ENCODE results near the gene CFAP65.

CFAP65 gene, protein sequence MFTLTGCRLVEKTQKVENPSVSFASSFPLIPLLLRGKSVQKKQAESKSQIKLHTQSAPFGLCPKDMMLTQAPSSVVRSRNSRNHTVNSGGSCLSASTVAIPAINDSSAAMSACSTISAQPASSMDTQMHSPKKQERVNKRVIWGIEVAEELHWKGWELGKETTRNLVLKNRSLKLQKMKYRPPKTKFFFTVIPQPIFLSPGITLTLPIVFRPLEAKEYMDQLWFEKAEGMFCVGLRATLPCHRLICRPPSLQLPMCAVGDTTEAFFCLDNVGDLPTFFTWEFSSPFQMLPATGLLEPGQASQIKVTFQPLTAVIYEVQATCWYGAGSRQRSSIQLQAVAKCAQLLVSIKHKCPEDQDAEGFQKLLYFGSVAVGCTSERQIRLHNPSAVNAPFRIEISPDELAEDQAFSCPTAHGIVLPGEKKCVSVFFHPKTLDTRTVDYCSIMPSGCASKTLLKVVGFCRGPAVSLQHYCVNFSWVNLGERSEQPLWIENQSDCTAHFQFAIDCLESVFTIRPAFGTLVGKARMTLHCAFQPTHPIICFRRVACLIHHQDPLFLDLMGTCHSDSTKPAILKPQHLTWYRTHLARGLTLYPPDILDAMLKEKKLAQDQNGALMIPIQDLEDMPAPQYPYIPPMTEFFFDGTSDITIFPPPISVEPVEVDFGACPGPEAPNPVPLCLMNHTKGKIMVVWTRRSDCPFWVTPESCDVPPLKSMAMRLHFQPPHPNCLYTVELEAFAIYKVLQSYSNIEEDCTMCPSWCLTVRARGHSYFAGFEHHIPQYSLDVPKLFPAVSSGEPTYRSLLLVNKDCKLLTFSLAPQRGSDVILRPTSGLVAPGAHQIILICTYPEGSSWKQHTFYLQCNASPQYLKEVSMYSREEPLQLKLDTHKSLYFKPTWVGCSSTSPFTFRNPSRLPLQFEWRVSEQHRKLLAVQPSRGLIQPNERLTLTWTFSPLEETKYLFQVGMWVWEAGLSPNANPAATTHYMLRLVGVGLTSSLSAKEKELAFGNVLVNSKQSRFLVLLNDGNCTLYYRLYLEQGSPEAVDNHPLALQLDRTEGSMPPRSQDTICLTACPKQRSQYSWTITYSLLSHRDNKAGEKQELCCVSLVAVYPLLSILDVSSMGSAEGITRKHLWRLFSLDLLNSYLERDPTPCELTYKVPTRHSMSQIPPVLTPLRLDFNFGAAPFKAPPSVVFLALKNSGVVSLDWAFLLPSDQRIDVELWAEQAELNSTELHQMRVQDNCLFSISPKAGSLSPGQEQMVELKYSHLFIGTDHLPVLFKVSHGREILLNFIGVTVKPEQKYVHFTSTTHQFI (N-terminal part only)

DNA sequence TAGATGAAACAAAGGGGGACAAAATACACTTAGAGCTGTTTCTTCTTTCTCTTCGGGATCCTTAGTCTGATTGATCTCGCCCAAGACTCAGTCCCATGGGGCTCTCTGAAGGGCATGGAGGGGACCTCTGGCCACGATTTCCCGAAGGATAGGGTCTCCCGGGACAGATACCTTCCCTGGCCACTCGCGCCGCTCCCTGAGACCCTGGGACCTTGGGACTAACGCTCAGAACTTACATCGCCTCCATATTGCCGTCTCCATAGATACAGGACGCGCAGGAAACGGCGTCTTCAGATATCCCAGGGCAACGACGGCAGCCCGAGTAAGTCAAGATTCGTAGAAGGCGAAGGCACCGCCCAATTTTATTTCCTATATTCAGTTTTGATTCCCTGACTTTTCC, at the start of gene CFAP65:
CFAP65 (minus strand) TSS at position 265 of the 400 bp plus-strand sequence. CDS start 2,468 bp downstream, outside the sequence.
- peak; percentile 68 for DNase-seq

DNA sequence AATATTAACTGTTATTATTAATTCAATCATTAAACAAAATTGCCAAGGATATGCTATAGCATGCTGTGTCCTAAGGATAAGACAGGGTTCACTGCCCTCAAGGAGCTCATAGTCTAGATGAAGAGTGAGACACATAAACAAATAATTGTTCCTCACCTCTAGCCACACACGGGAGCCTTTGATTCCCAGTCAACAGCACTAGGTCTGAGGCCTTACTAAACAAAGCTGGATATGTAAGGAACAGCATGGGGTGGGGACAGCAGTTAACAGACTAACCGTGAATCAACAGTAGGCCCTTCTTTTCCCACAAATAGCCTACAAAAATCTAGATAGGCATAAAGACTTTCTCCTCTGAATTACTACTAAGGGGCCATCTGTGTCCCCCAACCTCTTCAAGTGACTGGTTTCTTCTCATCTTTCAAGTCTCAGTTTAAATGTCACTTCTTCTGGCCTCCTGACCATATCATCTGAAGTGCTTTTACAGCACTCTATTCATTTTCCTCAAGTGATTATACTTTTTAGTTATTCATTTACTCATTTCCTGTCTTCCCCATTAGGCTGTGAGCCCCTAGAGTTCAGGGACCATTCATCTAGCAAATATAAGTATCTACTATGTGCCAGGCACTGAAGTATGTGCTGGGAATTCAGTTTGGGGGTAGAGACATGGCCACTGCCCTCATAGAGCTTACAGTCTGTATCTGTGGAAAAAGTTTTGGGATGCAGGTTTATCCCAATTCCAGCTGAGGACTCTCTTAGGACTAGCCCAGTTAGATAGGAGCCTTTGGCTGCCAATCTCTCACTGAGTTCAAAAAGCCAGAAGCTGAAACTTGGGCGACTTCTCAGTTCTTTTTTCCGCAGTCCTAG, 49.4 kb upstream of the CFAP65 start:
- no peak for DNase-seq

DNA sequence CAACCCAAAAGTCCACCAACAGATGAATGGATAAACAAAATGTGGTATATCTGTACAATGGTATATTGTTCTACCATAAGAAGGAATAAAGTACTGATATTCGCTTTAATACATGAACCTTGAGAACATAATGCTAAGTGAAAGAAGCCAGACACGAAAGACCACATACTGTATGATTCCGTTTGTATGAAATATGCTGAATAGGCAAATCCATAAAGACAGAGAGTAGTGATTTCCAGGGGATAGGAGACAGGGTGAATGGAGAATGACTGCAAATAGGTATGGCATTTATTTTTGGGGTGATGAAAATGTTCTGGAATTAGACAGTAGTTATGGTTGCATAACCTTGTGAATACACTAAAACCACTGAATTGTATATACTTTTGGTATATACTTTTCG, 48.0 kb upstream of the CFAP65 start:
- no peak for DNase-seq

DNA sequence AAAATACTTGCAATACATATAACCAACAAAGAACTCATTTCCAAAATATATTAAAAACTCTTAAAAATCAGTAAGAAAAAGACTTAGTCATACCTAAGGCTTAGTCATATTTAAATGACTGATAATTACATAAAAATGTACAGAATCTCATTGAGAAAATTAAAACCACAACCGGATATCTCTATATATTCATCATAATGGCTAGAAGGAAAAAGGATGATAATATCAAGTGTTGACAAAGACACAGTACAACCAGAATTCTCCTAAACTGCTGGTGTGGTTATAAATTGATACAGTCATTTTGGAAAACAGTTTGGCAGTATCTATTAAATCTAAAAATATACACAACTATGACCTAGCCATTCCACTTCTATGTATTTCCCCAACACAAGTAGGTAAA, 46.5 kb upstream of the CFAP65 start:
- no peak for DNase-seq

DNA sequence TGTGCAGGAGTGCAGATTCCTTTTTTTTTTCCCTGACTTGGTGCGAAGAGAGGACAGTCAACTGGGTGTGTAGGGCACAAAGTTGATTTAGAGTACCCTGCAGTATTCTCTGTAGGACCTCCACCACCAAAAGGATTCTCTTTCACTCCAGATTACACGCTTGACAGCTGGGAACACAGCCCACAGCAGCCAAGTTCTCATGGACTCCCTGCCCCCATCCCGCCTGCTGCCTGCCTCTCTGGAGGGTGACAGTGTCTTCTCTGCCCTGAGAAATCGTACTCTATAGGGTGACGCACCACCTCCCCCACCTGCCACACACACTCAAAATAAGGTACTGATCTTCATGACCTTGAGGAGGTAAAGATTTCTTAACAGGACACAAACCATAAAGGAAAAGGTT, 46.0 kb upstream of the CFAP65 start:
- no peak for DNase-seq

DNA sequence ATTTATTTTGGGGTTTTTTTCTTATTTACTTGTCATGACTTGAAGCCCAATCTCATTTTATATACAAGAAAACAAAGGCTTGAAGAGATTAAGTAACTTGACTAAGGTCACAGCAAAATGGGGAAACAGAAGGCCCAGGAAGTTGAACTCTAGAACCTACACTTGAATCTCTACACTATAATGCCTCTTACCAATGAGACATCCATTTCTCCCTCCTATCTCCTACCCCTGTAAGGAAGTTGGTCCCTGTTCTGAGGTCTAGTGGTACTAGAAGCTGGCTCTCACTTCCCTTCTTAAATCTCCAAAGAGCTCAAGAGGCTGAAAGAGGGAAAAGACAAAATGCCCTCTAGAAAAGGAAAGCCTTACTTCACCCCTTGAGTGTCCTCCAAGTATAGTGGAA, 44.9 kb upstream of the CFAP65 start:
- DNase-seq = no peak

DNA sequence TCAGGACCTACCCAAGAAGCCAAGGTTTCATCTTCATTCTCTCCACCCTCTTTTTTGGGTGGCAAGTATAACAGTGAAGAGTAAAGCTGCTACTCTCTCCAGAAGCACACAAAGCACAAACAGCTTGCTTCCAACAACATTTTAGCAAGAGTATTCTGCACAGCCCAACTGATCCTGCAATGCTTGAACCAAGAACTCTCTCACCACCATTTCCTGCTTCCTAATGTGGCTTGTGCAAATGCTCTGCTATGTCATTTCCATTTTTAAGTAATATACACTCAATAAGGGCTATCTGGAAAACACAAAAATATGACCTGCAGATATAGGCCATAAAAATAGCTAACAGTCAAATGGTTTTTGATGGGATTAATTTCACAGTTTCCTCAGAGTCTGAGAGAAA, 43.5 kb upstream of the CFAP65 start:
- DNase-seq = no peak

DNA sequence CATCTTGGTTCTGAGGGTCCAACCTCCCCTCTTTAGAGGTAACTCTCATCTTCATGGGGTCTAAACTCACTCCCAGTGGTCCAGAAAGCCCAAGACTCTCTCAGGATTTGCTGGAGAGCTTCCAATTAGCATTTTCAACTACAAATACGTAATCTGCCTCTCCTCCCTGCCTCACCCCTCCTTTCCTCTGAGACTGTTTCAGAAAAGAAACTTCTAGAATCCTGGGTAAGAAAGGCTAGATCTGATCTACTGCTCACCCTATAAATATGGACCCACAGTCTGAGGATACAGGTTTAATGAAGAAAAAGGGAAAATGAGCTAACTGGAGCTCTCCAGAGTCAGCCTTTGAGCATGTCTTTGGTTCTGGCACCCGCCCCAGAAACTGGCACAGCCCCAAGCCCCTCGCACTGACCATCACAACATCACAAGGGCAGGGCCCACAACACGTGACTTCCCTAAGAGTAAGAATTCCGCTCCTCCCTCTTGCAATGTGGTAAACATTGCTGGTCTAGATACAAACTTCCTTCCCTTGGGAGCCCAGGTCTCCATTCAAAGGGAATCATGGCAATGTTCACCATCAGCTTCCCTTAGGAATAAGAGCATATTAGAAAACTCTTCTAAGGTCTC, 41.1 kb upstream of the CFAP65 start:
- no peak for DNase-seq

DNA sequence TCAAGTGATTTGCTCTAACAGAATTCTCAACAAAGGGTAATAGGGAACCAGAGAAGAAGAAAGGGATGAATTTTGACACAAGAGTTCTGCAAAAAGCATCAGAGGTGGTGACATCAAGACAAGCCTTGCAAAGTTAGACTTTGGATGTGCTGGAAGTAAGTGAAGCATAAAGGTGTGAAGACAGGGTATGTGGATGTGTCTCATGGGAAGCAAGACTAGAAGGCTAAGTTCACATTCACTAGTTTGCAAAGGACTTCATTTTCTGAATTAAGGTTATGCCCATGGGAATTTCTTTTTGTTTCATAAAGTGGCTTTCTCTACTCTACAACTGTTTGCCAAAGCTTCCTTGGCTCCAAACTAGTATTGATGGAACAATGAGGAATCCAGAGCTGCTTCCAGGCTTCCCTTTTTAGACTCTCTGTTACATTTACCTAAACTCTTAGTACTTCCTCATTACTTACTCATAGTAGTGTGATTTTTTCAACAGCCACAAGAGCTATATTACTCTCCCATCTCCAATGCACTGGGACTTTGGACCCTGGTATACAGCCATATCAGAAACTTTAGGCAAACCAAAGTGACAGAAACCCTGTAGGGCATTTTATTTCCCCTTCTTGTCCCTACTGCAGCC, 40.5 kb upstream of the CFAP65 start:
- DNase-seq = no peak

DNA sequence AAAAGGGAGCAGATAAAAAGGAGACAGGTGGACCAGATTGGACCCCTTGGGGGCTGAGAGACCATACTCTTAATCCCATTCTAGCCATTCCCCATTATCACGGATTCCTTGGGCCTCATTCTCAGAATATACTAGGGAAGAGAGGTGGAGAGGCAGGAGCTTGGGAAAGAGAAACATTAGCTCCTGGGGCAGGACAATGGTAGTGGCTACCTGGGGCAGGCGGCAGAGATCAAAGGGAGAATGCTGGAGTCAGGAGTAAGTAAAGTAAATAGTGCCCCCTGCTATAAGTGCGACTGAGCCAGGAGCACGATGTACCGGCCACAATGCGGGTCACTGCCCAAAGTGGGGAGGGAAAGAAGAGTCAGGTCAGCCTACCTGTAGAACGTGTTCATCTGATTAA, 39.8 kb upstream of the CFAP65 start:
- no peak for DNase-seq

DNA sequence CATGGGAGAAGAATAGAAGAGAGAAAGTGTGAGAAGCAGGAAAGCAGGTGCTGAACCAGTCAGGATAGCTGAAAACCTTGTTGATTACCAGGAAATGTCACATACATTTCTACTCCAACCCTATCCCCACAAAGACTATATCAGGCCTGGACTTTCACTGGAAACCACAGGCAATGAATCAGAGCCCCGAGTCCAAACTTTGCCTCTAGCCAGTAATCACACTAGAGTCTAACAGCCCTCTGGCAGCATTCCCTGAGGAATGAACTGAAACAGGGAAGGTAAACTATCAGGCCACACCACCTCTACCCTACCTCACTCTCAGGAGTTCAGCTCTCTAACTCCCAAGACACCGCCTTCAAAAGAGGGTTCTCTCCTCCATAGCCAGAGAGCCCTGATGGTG, 38.1 kb upstream of the CFAP65 start:
- DNase-seq = no peak

DNA sequence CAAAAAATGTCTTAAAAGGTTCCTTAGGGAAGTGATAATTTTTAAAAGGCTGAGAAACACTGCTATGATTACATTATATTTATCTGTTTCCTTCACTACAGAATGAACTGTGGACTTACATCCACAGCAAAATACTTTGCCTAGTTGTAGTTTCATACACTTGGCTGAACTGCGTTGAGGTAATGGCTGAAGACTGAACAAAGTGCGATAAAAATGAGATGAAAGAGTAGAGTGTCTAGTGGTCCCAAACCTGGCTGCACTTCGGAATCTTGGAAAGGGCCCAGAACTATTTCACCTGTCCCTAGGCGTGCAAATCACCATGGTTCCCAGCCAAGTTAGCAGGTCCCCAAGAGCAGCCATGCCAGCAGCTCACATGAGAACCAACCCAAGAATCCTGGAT, 37.6 kb upstream of the CFAP65 start:
- DNase-seq = no peak

DNA sequence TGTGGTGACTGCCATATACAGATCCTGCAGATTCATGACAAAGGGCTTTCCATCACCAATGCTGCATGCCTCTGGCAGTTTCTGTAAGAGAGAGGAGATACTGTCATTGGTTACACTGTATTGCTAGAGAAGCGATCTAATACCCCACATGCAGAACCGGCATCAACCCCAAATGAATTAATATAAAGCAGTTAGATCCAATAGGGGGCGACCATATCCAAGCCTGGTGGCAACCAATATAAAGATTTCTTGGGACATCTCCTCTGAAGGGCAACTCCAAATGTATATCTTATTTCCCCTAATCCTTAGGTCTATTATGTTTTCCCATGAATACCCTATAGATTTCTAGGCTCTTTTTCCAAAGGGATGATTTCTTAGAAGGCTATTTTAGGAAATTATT, 36.8 kb upstream of the CFAP65 start:
- DNase-seq = no peak

DNA sequence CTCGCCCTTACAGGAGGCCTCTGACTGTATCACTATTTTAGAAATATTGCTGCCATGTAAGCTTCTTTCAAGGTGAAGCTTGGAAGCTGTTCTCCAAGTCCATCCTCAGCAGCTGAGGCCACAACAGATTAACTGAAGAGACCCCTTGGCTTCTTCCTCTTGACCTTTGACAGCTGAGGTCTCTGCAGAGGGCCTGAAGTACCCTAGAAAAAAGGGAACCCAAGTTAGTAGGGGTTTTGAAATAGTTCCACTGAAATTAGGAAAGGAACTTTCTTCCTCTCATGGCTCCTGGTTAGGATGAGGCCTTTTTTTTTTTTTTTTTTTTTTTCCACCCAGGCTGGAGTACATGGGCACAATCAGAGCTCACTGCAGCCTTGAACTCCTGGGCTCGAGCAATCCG, 34.9 kb upstream of the CFAP65 start:
- DNase-seq = no peak

DNA sequence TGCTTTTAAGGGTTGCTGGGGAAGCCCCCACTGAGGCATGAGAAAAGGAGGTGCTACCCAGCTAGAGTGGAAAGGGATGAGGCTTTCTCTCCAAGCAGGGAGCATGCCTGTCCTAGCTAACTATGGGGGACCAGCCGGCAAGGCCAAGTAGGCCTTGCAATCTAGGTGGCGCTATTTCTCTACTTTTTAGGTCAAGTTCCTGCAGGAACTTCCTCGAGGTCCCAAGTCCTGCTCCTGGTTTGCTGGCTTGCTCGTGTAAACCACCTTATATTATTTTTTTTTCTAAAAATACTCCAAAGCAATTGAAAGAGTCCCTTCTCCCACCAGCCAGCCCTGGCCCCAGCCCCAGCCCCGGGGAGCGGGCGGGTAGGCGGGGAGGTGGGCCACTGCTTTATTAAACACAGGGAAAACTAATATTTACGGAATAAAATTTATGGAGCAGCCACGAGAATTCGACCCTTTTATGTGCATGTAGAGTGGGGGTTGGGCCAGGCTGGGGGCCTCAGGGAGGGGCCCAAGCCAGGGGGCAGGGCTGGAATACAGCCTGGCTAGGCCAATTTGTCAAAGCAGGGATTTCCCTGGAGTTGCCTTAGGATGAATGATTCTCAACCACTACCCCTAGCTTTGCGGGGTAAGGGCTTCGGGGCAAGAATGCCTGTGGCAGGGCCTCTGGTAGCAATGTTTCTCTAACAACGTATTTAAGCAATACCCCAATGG, 32.3 kb upstream of the CFAP65 start:
- peak; percentile 57 for DNase-seq

DNA sequence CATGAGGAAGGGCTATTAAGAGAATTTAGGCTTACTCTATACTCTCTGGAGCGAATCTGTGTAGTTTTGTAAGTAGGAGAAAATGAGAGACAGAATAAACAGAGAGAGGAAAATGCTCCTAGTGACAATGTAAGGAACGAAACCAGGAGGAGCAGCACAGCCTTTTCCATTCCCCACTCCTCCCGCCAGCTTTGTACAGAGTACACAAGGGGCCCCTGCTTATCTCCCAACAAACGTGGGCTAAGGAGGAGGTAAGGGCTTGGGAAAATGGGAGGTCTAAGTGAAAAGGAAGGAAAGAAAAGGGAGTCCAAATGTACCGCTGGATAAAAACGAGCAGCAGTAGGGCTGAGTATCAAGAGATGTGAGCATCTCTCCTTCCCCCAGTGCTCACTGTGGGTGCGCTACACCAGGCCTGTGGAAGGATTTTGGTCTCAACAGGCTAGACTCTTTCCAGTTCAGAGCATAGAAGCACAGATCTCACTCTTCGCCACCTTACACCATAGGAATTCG, 31.5 kb upstream of the CFAP65 start:
- no peak for DNase-seq

DNA sequence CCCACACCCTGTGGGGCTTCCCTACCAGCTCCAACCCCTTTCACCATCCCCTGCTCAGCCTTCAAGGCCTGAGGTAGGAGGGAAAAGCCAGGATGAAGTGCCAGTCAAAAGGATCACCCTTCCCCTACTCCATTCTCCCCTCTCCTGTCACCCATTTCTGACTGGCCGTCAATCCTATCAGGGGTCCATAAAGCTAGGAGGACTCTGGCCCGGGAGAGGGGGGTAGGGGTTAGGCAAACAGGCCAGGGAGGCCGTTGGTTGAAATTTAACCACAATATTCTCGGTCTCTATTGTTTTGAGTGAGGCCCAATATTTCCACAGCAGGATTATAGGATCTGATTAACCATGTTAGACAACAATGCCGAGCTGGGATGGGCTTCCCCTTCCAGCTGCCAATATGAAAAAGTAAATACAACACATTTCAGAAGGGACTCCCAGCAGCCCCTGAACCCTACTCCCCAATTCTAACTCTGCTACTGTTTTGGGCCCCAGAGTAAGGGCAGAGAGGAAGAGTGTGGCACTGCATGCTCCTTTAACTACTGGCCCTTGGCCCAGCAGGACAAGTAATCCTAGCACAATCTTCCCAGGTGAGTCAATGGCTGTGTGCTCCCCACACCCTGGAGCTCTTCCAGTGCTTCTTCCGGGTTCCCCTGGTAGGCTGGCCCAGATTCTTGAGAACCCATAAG, 30.0 kb upstream of the CFAP65 start:
- no peak for DNase-seq

DNA sequence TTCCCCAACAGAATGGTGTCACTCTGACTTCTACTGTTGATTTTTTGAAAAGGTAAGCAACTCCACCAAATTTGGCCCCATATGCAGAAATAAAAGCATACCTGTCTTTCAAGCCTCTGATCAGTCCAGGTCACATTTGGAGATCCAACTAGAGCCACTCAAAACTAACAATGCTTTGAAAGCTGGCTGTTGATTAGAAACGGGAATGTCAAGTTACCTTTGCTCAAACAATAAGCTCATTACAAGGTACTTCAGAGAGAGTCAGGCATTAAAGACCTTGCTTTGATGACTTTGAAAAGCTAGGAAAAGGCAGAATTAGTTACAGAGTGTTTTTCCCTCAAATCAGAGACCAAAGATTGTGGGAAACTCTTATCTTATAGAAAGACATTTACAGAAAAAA, 24.2 kb upstream of the CFAP65 start:
- DNase-seq = no peak

DNA sequence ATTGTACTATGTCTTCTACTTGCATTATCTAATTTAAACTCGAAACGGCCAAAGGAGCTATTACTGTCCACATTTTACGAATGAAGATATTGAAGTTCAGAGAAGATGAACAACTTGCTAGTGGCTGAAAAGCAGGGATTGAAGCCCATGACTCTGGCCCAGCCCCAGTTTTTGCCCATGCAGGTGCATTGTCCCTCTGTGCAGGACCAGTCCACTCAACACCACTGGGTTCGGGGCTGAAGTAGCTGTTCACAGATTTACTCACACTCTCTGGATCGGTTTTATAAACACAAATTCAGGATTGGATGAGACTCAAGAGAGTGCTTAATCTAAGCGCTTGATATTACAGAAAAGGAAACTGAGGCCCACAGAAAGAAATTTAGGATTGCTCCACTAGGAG, 20.8 kb upstream of the CFAP65 start:
- DNase-seq = no peak
